HCT116 (cell line): ENCODE data around the gene RABIF. TPM values are rescaled to one million over a fixed set of nuclear protein-coding genes. Genes with fewer than 3 reads are reported as not detected.

Experiments used
- ATAC-seq: fragments of 200-7000 bp; cut with Tn5 transposase; 2 replicates; pipeline ENCODE4 v1.9.1; 2020; ENCODE audit warnings: mild to moderate bottlenecking, moderate library complexity
- BruUV-seq: library from RNA; stranded (reverse); fragments of 400-500 nt; replicated peaks from 2 replicates; lab custom pipeline; 2021; lab: Mats Ljungman, UMichigan
- CTCF ChIA-PET: fragments of 300-600 bp; sonication (Branson Sonifier 250); formaldehyde crosslinking; loops from one replicate; lab custom pipeline; 2021; ENCODE audit warnings: antibody characterized with exemption; lab: Charles Lee
- POLR2A ChIA-PET: fragments of 300-600, 350-600 bp; sonication (Branson Sonifier 250); formaldehyde crosslinking; loops from one replicate; lab custom pipeline; 2021; ENCODE audit warnings: antibody characterized with exemption; lab: Charles Lee
- RAD21 ChIA-PET, 2 experiments: fragments of 300-600 bp; sonication (Branson Sonifier 250); formaldehyde crosslinking; loops; one replicate each; lab custom pipeline; 2023; ENCODE audit warnings: low total read pairs in 2 of 2; ENCODE audit not compliant: uncharacterized antibody in 2 of 2, unreplicated experiment in 2 of 2, low non-redundant PET in 1 of 2; lab: Charles Lee
- DNase-seq: peaks from one replicate; pipeline ENCODE4 v3.0.0-alpha.2; 2010; ENCODE audit warnings: low read depth, low spot score
- H2AFZ ChIP-seq: fragments of 200-600 bp; shearing (Covaris generic), sonication (generic); 2 replicates; pipeline ENCODE4 v1.6.1; 2017; ENCODE audit warnings: low read depth, mixed run types, mixed read lengths, antibody characterized with exemption, low read length; ENCODE audit not compliant: poor library complexity, severe bottlenecking
- H3K27ac ChIP-seq: 2 replicates; pipeline ENCODE4 v1.5.1; 2012; ENCODE audit warnings: low read depth, low read length
- H3K27me3 ChIP-seq: fragments of 200-600 bp; sonication (generic); 2 replicates; pipeline ENCODE4 v1.6.1; 2016; ENCODE audit warnings: mixed run types, low read length, mixed read lengths; ENCODE audit not compliant: insufficient read depth
- H3K36me3 ChIP-seq, 2 experiments: fragments of 200-500 bp in 1 of 2; fragments of 200-600 bp in 1 of 2; sonication (Bioruptor generic) in 1 of 2; sonication (generic) in 1 of 2; 2 replicates each; pipeline versions ENCODE4 v1.5.1 to v1.6.1; 2014 to 2016; ENCODE audit warnings: low read length in 2 of 2, inconsistent platforms in 1 of 2, mixed read lengths in 1 of 2, mixed run types in 1 of 2; ENCODE audit not compliant: insufficient read depth in 2 of 2, control insufficient read depth in 1 of 2
- H3K4me1 ChIP-seq, 2 experiments: fragments of 200-600 bp in 1 of 2; sonication (generic) in 1 of 2; 2 replicates each; pipeline versions ENCODE4 v1.5.1 to v1.6.1; 2012 to 2017; ENCODE audit warnings: low read length in 2 of 2, inconsistent platforms in 1 of 2, mild to moderate bottlenecking in 1 of 2, mixed read lengths in 1 of 2, mixed run types in 1 of 2, moderate library complexity in 1 of 2; ENCODE audit not compliant: insufficient read depth in 2 of 2, control insufficient read depth in 1 of 2
- H3K4me2 ChIP-seq: fragments of 200-600 bp; sonication (generic); 2 replicates; pipeline ENCODE4 v1.6.1; 2017; ENCODE audit warnings: mixed run types, low read length, mixed read lengths
- H3K4me3 ChIP-seq, 2 experiments: fragments of 200-600 bp in 1 of 2; sonication (generic) in 1 of 2; replicated peaks in 1 of 2; 2 replicates each; pipeline ENCODE4 v1.5.1; 2011 to 2016; ENCODE audit warnings: low read length in 2 of 2, control low read depth in 1 of 2, low read depth in 1 of 2, mild to moderate bottlenecking in 1 of 2, mixed read lengths in 1 of 2, mixed run types in 1 of 2
- H3K79me2 ChIP-seq: fragments of 200-600 bp; sonication (generic); 2 replicates; pipeline ENCODE4 v1.6.1; 2017; ENCODE audit warnings: mild to moderate bottlenecking, mixed run types, low read length, moderate library complexity, mixed read lengths; ENCODE audit not compliant: insufficient read depth
- H3K9ac ChIP-seq: fragments of 200-600 bp; sonication (generic); 2 replicates; pipeline ENCODE4 v1.6.1; 2016; ENCODE audit warnings: low read length, mixed read lengths
- H3K9me2 ChIP-seq: fragments of 200-600 bp; sonication (generic), shearing (Covaris generic); 2 replicates; pipeline ENCODE4 v1.6.1; 2017; ENCODE audit warnings: mixed run types, mild to moderate bottlenecking, moderate library complexity; ENCODE audit not compliant: insufficient read depth
- H3K9me3 ChIP-seq, 2 experiments: fragments of 200-500 bp in 1 of 2; fragments of 200-600 bp in 1 of 2; sonication (Bioruptor generic) in 1 of 2; sonication (generic) in 1 of 2; 2 replicates each; pipeline ENCODE4 v1.6.1; 2014 to 2017; ENCODE audit warnings: low read length in 2 of 2, mixed read lengths in 2 of 2, inconsistent platforms in 1 of 2, low read depth in 1 of 2, mild to moderate bottlenecking in 1 of 2, mixed run types in 1 of 2, moderate library complexity in 1 of 2; ENCODE audit not compliant: control insufficient read depth in 1 of 2, insufficient read depth in 1 of 2
- H4K20me1 ChIP-seq: fragments of 200-600 bp; sonication (generic), shearing (Covaris generic); 2 replicates; pipeline ENCODE4 v1.6.1; 2017; ENCODE audit warnings: mixed run types, mild to moderate bottlenecking, moderate library complexity; ENCODE audit not compliant: insufficient read depth
- CBX3 ChIP-seq: IDR thresholded peaks from 2 replicates; pipeline ENCODE4 v1.6.1; 2012; ENCODE audit warnings: low read depth
- CTCF ChIP-seq, 3 experiments: fragments of 200-600 bp in 1 of 3; sonication (generic) in 1 of 3; IDR thresholded peaks in 2 of 3; conservative IDR thresholded peaks in 1 of 3; 2 replicates each; pipeline ENCODE4 v1.5.1; 2012 to 2017; ENCODE audit warnings: low read depth in 2 of 3, low read length in 2 of 3, antibody characterized with exemption in 1 of 3, borderline replicate concordance in 1 of 3, control low read depth in 1 of 3, mild to moderate bottlenecking in 1 of 3, mixed read lengths in 1 of 3, mixed run types in 1 of 3, moderate library complexity in 1 of 3; ENCODE audit not compliant: insufficient read depth in 1 of 3
- EZH2 ChIP-seq: fragments of 200-600 bp; sonication (generic); IDR thresholded peaks from 2 replicates; pipeline ENCODE4 v1.6.1; 2017; ENCODE audit warnings: antibody characterized with exemption, mixed run types
- FOSL1 ChIP-seq: IDR thresholded peaks from 2 replicates; pipeline ENCODE4 v1.6.1; 2012; ENCODE audit warnings: low read depth
- POLR2A ChIP-seq: IDR thresholded peaks from 2 replicates; pipeline ENCODE4 v1.7.0; 2011; ENCODE audit warnings: borderline replicate concordance; ENCODE audit not compliant: insufficient read depth, insufficient read length; ENCODE audit errors: extremely low read depth
- RAD21 ChIP-seq: IDR thresholded peaks from 2 replicates; pipeline ENCODE4 v1.6.1; 2012; ENCODE audit warnings: low read depth, mild to moderate bottlenecking
- SRF ChIP-seq: IDR thresholded peaks from 2 replicates; pipeline ENCODE4 v1.6.1; 2012; ENCODE audit warnings: low read depth
- TCF7L2 ChIP-seq: IDR thresholded peaks from 2 replicates; pipeline ENCODE4 v1.7.0; 2011; ENCODE audit warnings: borderline replicate concordance, inconsistent platforms; ENCODE audit not compliant: insufficient read depth, insufficient read length; ENCODE audit errors: extremely low read depth
- intact Hi-C: fragments of 100-400 bp; cut with micrococcal nuclease; formaldehyde crosslinking; loops from 2 replicates; pipeline ENCODE4 v1.10.0; 2022
- total RNA-seq: library from RNA; stranded (reverse); gene quantifications from one replicate; pipeline ENCODE4 v1.2.1, GENCODE V29; 2021; ENCODE audit not compliant: unreplicated experiment
- TF ChIP-seq, protein P1 (sequence below): IDR thresholded peaks from 2 replicates; pipeline ENCODE4 v1.6.1; 2012

Gene RABIF
- total RNA-seq, 1 experiment from 2014 or later: 5.4 TPM

DNA sequence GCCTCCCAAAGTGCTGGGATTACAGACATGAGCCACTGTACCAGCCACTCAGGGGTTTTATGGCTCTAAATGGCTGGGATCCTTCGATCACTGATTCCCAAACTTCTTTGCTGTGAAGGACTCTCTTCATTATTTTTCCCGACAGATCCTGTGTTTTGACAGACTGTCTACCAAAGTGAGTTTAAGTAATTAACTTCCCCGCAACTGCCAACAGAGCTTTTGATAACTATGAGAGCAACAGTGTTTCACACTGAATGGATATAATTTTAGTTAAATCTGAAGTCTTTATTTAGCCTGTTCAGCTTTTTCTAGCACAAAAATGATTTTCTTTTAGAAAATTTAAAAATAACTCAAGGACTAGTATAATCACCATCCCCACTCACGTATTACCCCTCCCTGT, 12.6 kb upstream of the RABIF start:
- ATAC-seq: no peak
- ChIA-PET POLR2A (no interaction called here), CTCF (no interaction called here), RAD21 (no interaction called here)
- Histone ChIP-seq H3K27ac (no peak overlapping the region), H2AFZ (no peak overlapping the region), H4K20me1 (no peaks in the 10 kb centered on the region), H3K9me2 (no peaks in the 10 kb centered on the region), H3K9ac (no peak overlapping the region), H3K36me3 (peaks cover 5 to 6% of the 10 kb centered on the region in 2 experiments; a peak in 3 of 4 replicates), H3K4me3 (no peak overlapping the region), H3K27me3 (no peaks in the 10 kb centered on the region), H3K4me1 (no peaks in the 10 kb centered on the region), H3K4me2 (no peak overlapping the region), H3K79me2 (no peaks in the 10 kb centered on the region), H3K9me3 (no peaks in the 10 kb centered on the region)
- intact Hi-C loops: no loop called here
- no peak for DNase-seq
- TF ChIP-seq SRF (no peak), RAD21 (no peak), POLR2A (no peak), CBX3 (no peak), CTCF (IDR thresholded peaks at IDR 0.05 in 2 of 3, conservative IDR thresholded peaks at IDR 0.05 in 1 of 3; ENCODE audit: borderline replicate concordance in 1 of 3, insufficient read depth in 1 of 3, low read depth in 2 of 3, low read length in 2 of 3) (no peak), FOSL1 (no peak), EZH2 (no peak), TCF7L2 (no peak)
- TF ChIP-seq, protein P1, sequence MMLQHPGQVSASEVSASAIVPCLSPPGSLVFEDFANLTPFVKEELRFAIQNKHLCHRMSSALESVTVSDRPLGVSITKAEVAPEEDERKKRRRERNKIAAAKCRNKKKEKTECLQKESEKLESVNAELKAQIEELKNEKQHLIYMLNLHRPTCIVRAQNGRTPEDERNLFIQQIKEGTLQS: no peak
- no TSS peak for BruUV-seq
